H1 (cell line): ENCODE results near the gene MARCHF2. TPM values are rescaled to one million over a fixed set of nuclear protein-coding genes. Genes with fewer than 3 reads are reported as not detected.

Source experiments
- CTCF ChIA-PET: fragments of 300-600 bp; sonication (Branson Sonifier 250); formaldehyde crosslinking; loops from one replicate; lab custom pipeline; 2021; ENCODE audit not compliant: partially characterized antibody; lab: Charles Lee
- POLR2A ChIA-PET: fragments of 300-600 bp; sonication (Branson Sonifier 250); formaldehyde crosslinking; loops from one replicate; lab custom pipeline; 2021; ENCODE audit warnings: inconsistent platforms; ENCODE audit not compliant: partially characterized antibody; lab: Charles Lee
- DNase-seq, 2 experiments: peaks; one replicate each; pipeline versions ENCODE4 v3.0.0 to v3.0.0-alpha.2; 2010 to 2022; ENCODE audit warnings: low spot score in 2 of 2, low read depth in 1 of 2, mixed read lengths in 1 of 2
- FAIRE-seq: peaks from 2 replicates; lab custom pipeline; 2011; peaks lifted over from hg19 to GRCh38; lab: Jason Lieb, UNC
- H2AFZ ChIP-seq: 2 replicates; pipeline ENCODE4 v1.8.1; 2012; ENCODE audit warnings: low read length, inconsistent platforms
- H2AK5ac ChIP-seq: 2 replicates; pipeline ENCODE4 v1.6.1; 2013; ENCODE audit warnings: low read depth, low read length
- H2BK120ac ChIP-seq: replicated peaks from 2 replicates; pipeline ENCODE3; 2013; ENCODE audit warnings: low read depth, low read length, inconsistent platforms
- H2BK12ac ChIP-seq: 2 replicates; pipeline ENCODE4 v1.6.1; 2013; ENCODE audit warnings: low read depth, low read length
- H2BK15ac ChIP-seq: 2 replicates; pipeline ENCODE4 v1.6.1; 2013; ENCODE audit warnings: low read length
- H2BK20ac ChIP-seq: 2 replicates; pipeline ENCODE4 v1.6.1; 2013; ENCODE audit warnings: low read length
- H2BK5ac ChIP-seq: 2 replicates; pipeline ENCODE4 v1.6.1; 2013; ENCODE audit warnings: low read depth, low read length
- H3K14ac ChIP-seq: 2 replicates; pipeline ENCODE4 v1.6.1; 2013; ENCODE audit warnings: inconsistent platforms; ENCODE audit not compliant: insufficient read length
- H3K18ac ChIP-seq: 2 replicates; pipeline ENCODE4 v1.6.1; 2013; ENCODE audit warnings: low read length; ENCODE audit errors: extremely low read depth
- H3K23ac ChIP-seq: 2 replicates; pipeline ENCODE4 v1.6.1; 2013; ENCODE audit warnings: inconsistent platforms; ENCODE audit not compliant: insufficient read length
- H3K23me2 ChIP-seq: 2 replicates; pipeline ENCODE4 v1.6.1; 2013; ENCODE audit warnings: low read depth, low read length
- H3K27ac ChIP-seq: 2 replicates; pipeline ENCODE4 v1.6.1; 2011; ENCODE audit warnings: low read depth, low read length, inconsistent platforms
- H3K27me3 ChIP-seq, 4 experiments: replicated peaks in 1 of 4; 1 replicate in 1 of 4; 2 replicates in 3 of 4; pipeline versions ENCODE4 v1.6.1 to v1.8.1; 2011 to 2013; ENCODE audit warnings: low read length in 3 of 4, mild to moderate bottlenecking in 3 of 4, inconsistent platforms in 2 of 4, mixed read lengths in 2 of 4, moderate library complexity in 1 of 4; ENCODE audit not compliant: control insufficient read depth in 3 of 4, insufficient read depth in 3 of 4; ENCODE audit errors: extremely low read depth in 1 of 4
- H3K36me3 ChIP-seq, 4 experiments: 2 replicates each; pipeline versions ENCODE4 v1.6.1 to v1.8.1; 2011 to 2013; ENCODE audit warnings: mild to moderate bottlenecking in 4 of 4, low read length in 3 of 4, moderate library complexity in 2 of 4, control low read depth in 1 of 4, inconsistent platforms in 1 of 4; ENCODE audit not compliant: insufficient read depth in 4 of 4, control insufficient read depth in 2 of 4
- H3K4ac ChIP-seq: replicated peaks from 2 replicates; pipeline ENCODE3; 2013; ENCODE audit warnings: low read length, low read depth, mixed read lengths, inconsistent platforms; ENCODE audit not compliant: insufficient read length
- H3K4me1 ChIP-seq, 4 experiments: replicated peaks in 1 of 4; 1 replicate in 1 of 4; 2 replicates in 3 of 4; pipeline versions ENCODE4 v1.6.1 to v1.8.1; 2011 to 2013; ENCODE audit warnings: low read length in 3 of 4, inconsistent platforms in 2 of 4, mixed read lengths in 1 of 4; ENCODE audit not compliant: insufficient read depth in 4 of 4, control insufficient read depth in 3 of 4
- H3K4me2 ChIP-seq, 2 experiments: 2 replicates each; pipeline versions ENCODE4 v1.6.1 to v1.8.1; 2011 to 2013; ENCODE audit warnings: low read depth in 2 of 2, low read length in 2 of 2, control low read depth in 1 of 2, inconsistent platforms in 1 of 2, mild to moderate bottlenecking in 1 of 2; ENCODE audit not compliant: insufficient read depth in 1 of 2
- H3K4me3 ChIP-seq, 4 experiments: fragments of 200-600, 300-600 bp in 1 of 4; sonication (generic), shearing (Covaris generic), sonication (Bioruptor Twin) in 1 of 4; 2 replicates each; pipeline versions ENCODE4 v1.5.1 to v1.8.1; 2011 to 2016; ENCODE audit warnings: low read length in 4 of 4, low read depth in 3 of 4, control low read depth in 2 of 4, inconsistent platforms in 2 of 4, mild to moderate bottlenecking in 2 of 4, mixed read lengths in 1 of 4, moderate library complexity in 1 of 4; ENCODE audit not compliant: insufficient read depth in 2 of 4; ENCODE audit errors: extremely low read depth in 1 of 4
- H3K56ac ChIP-seq: replicated peaks from 2 replicates; pipeline ENCODE3; 2013; ENCODE audit warnings: low read depth, mild to moderate bottlenecking, mixed read lengths, low read length, inconsistent platforms; ENCODE audit not compliant: insufficient read length
- H3K79me1 ChIP-seq: 2 replicates; pipeline ENCODE4 v1.6.1; 2013; ENCODE audit warnings: low read depth, low read length, control low read depth
- H3K79me2 ChIP-seq, 2 experiments: 2 replicates each; pipeline versions ENCODE4 v1.6.1 to v1.8.1; 2012 to 2013; ENCODE audit warnings: low read length in 2 of 2, mild to moderate bottlenecking in 2 of 2, inconsistent platforms in 1 of 2; ENCODE audit not compliant: insufficient read depth in 2 of 2, control insufficient read depth in 1 of 2
- H3K9ac ChIP-seq, 4 experiments: replicated peaks in 1 of 4; 1 replicate in 1 of 4; 2 replicates in 3 of 4; pipeline versions ENCODE4 v1.6.1 to v1.8.1; 2011 to 2013; ENCODE audit warnings: low read depth in 3 of 4, low read length in 3 of 4, control low read depth in 2 of 4, mild to moderate bottlenecking in 2 of 4, moderate library complexity in 2 of 4, inconsistent platforms in 1 of 4; ENCODE audit errors: extremely low read depth in 1 of 4
- H3K9me3 ChIP-seq, 2 experiments: 2 replicates each; pipeline versions ENCODE4 v1.6.1 to v1.8.1; 2012 to 2013; ENCODE audit warnings: mild to moderate bottlenecking in 2 of 2, moderate library complexity in 2 of 2, control low read depth in 1 of 2, inconsistent platforms in 1 of 2, low read depth in 1 of 2, low read length in 1 of 2, mixed read lengths in 1 of 2; ENCODE audit not compliant: insufficient read depth in 2 of 2
- H4K20me1 ChIP-seq, 2 experiments: replicated peaks in 1 of 2; 2 replicates each; pipeline versions ENCODE3 to v1.8.1; 2011 to 2013; ENCODE audit warnings: inconsistent platforms in 2 of 2, low read length in 2 of 2, mild to moderate bottlenecking in 1 of 2; ENCODE audit not compliant: insufficient read depth in 2 of 2, control insufficient read depth in 1 of 2
- H4K5ac ChIP-seq: 2 replicates; pipeline ENCODE4 v1.6.1; 2013; ENCODE audit warnings: low read length, low read depth, mixed read lengths, inconsistent platforms; ENCODE audit not compliant: insufficient read length
- H4K8ac ChIP-seq: 2 replicates; pipeline ENCODE4 v1.8.0; 2013; ENCODE audit warnings: mild to moderate bottlenecking, moderate library complexity, low read length, inconsistent platforms; ENCODE audit not compliant: insufficient read depth; ENCODE audit errors: extremely low read depth
- H4K91ac ChIP-seq: replicated peaks from 2 replicates; pipeline ENCODE3; 2013; ENCODE audit warnings: low read length, mixed read lengths, inconsistent platforms; ENCODE audit not compliant: insufficient read length
- CHD1 ChIP-seq: IDR thresholded peaks from 2 replicates; pipeline ENCODE4 v1.6.1; 2012; ENCODE audit warnings: low read depth, low read length, improper control_type of control experiment
- POLR2A ChIP-seq, 2 experiments: IDR thresholded peaks; 1 replicate in 1 of 2; 2 replicates in 1 of 2; pipeline ENCODE4 v1.6.1; 2011; ENCODE audit warnings: low read depth in 2 of 2, low read length in 2 of 2, mild to moderate bottlenecking in 2 of 2; ENCODE audit errors: control extremely low read depth in 1 of 2
- RAD21 ChIP-seq, 2 experiments: IDR thresholded peaks in 1 of 2; conservative IDR thresholded peaks in 1 of 2; 2 replicates each; pipeline ENCODE4 v1.6.1; 2011; ENCODE audit warnings: low read depth in 2 of 2, low read length in 2 of 2, improper control_type of control experiment in 1 of 2, inconsistent platforms in 1 of 2, mild to moderate bottlenecking in 1 of 2, moderate library complexity in 1 of 2
- RBBP5 ChIP-seq: IDR thresholded peaks from 2 replicates; pipeline ENCODE4 v1.7.1; 2012; ENCODE audit warnings: low read depth, mild to moderate bottlenecking, inconsistent platforms, low read length, moderate library complexity, borderline replicate concordance
- TAF1 ChIP-seq: IDR thresholded peaks from 2 replicates; pipeline ENCODE4 v1.6.1; 2011; ENCODE audit warnings: mild to moderate bottlenecking, low read depth, low read length
- TEAD4 ChIP-seq: IDR thresholded peaks from 2 replicates; pipeline ENCODE4 v1.6.1; 2012; ENCODE audit warnings: low read depth, low read length, inconsistent platforms, mixed read lengths
- WGBS, 2 experiments: shearing (Covaris generic) in 1 of 2; methylation state at CpG; one replicate each; pipeline versions ENCODE4 v1.1.6 to v1.1.7; 2013 to 2015; ENCODE audit warnings: low lambda C conversion rate in 2 of 2, mixed read lengths in 2 of 2, inconsistent platforms in 1 of 2, low coverage in 1 of 2, missing lambda C conversion rate in 1 of 2; ENCODE audit not compliant: insufficient replicate concordance in 2 of 2, insufficient coverage in 1 of 2, insufficient read length in 1 of 2; ENCODE audit errors: extremely low coverage in 1 of 2, missing lambda C conversion rate in 1 of 2; 5-methylcytosine and 5-hydroxymethylcytosine counted together
- polyA plus RNA-seq, 7 experiments: library from polyadenylated mRNA; depleted of rRNA in 3 of 7; stranded (reverse) in 5 of 7; unstranded in 2 of 7; fragments of >200 nt in 5 of 7; fragments of 200-250 nt in 2 of 7; gene quantifications; 1 replicate in 5 of 7; 2 replicates in 1 of 7; 4 replicates in 1 of 7; pipeline versions ENCODE4 v1.2.1 to v1.2.3, GENCODE V29; 2011 to 2013; ENCODE audit warnings: missing spikeins in 2 of 7, mixed read lengths in 2 of 7
- total RNA-seq: library from RNA; stranded (reverse); fragmentation: NEBNext Ultra II Directional; extraction: Animal tissue kit (Norgen Biotek cat#: 25700); gene quantifications from 2 replicates; pipeline ENCODE4 v1.2.1, GENCODE V29; 2021

MARCHF2 gene
- total and polyA plus RNA-seq, 2 of the 8 experiments (the other 6 are each of a cell fraction or from before 2014, with no cell fraction given), result 18.5 to 46.2 TPM

GRCh38 chr19:8457209-8457608 is 44.1 kb downstream of the MARCHF2 start:
- Histone ChIP-seq H3K9ac (no peak overlapping the region), H2BK15ac (no peak overlapping the region), H2BK20ac (no peak overlapping the region), H3K79me1 (peaks cover 8% of the 10 kb centered on the region), H4K20me1 (peaks cover 55 to 69% of the 10 kb centered on the region in 2 experiments), H3K18ac (no peak overlapping the region), H3K9me3 (no peaks in the 10 kb centered on the region), H3K79me2 (peaks cover 83 to 100% of the 10 kb centered on the region in 2 experiments), H2BK12ac (no peak overlapping the region), H2BK5ac (no peak overlapping the region), H2BK120ac (no peak overlapping the region), H3K23ac (no peak overlapping the region), H3K36me3 (peaks cover 15 to 30% (median 20%) of the 10 kb centered on the region in 4 experiments; a peak in 6 of 8 replicates), H3K56ac (no peak overlapping the region), H4K91ac (no peak overlapping the region), H3K27ac (no peak overlapping the region), H3K4me1 (peaks cover 8 to 19% (median 13%) of the 10 kb centered on the region in 4 experiments), H4K5ac (no peak overlapping the region), H3K27me3 (no peaks in the 10 kb centered on the region), H3K4ac (no peak overlapping the region), H2AK5ac (no peak overlapping the region), H2AFZ (no peak overlapping the region), H3K4me3 (no peak overlapping the region), H3K23me2 (no peaks in the 10 kb centered on the region), H4K8ac (no peak overlapping the region), H3K4me2 (no peak overlapping the region), H3K14ac (no peak overlapping the region)
- TF ChIP-seq POLR2A (IDR thresholded peaks at IDR 0.05; ENCODE audit: control extremely low read depth in 1 of 2, low read depth in 2 of 2, low read length in 2 of 2) (no peak), CHD1 (no peak), RBBP5 (no peak), RAD21 (IDR thresholded peaks at IDR 0.05 in 1 of 2, conservative IDR thresholded peaks at IDR 0.05 in 1 of 2; ENCODE audit: low read depth in 2 of 2, low read length in 2 of 2) (no peak), TEAD4 (no peak), TAF1 (no peak)
- FAIRE-seq (no peak), DNase-seq (no peak)
- ChIA-PET CTCF (interaction anchor here (0.6 to 2.2 kb wide), 6 partner anchors 11 to 193 kb away, joined by 3 to 8 read pairs (median 4); partner anchors contain the start of gene MARCHF2), POLR2A (interaction anchor here (0.8 to 2.1 kb wide), 8 partner anchors 11 to 134 kb away, joined by 3 to 22 read pairs (median 3); no protein-coding TSS in a partner anchor)
- WGBS, 2 experiments, result 84% methylated on average over 3 of the region's 3 CpGs; no CpG with 5 or more reads in 1 of the 2 experiments
